Osteoblast (primary cell): Measurements from ENCODE around the gene ACBD5. TPM values are rescaled to one million over a fixed set of nuclear protein-coding genes. Genes with fewer than 3 reads are reported as not detected.
"Not testable (repeated sequence)": the region's sequence is repeated elsewhere in the genome, so short reads cannot be mapped to it uniquely, and the experiment has no call there.

ENCODE experiments used
- DNase-seq: peaks from one replicate; pipeline ENCODE4 v3.0.0; 2011; ENCODE audit warnings: low spot score, mixed read lengths; ENCODE audit not compliant: insufficient read length; ENCODE audit errors: missing footprints
- H2AFZ ChIP-seq: 2 replicates; pipeline ENCODE4 v1.6.0; 2011; ENCODE audit warnings: mild to moderate bottlenecking, low read length
- H3K27ac ChIP-seq: 2 replicates; pipeline ENCODE4 v1.5.1; 2011; ENCODE audit warnings: mild to moderate bottlenecking, low read depth, low read length, moderate library complexity
- H3K27me3 ChIP-seq: 2 replicates; pipeline ENCODE4 v1.6.0; 2012; ENCODE audit warnings: mild to moderate bottlenecking, control low read depth, inconsistent platforms, low read length, moderate library complexity; ENCODE audit not compliant: insufficient read depth
- H3K36me3 ChIP-seq: 2 replicates; pipeline ENCODE4 v1.5.1; 2011; ENCODE audit warnings: mild to moderate bottlenecking, low read length, control low read depth, moderate library complexity; ENCODE audit not compliant: insufficient read depth
- H3K4me1 ChIP-seq: 2 replicates; pipeline ENCODE4 v1.5.1; 2011; ENCODE audit warnings: mild to moderate bottlenecking, low read length, control low read depth, moderate library complexity; ENCODE audit not compliant: insufficient read depth
- H3K4me2 ChIP-seq: 2 replicates; pipeline ENCODE4 v1.6.0; 2011; ENCODE audit warnings: mild to moderate bottlenecking, low read length; ENCODE audit not compliant: insufficient read depth
- H3K4me3 ChIP-seq: fragments of 200-600 bp; sonication (generic); 3 replicates; pipeline ENCODE4 v1.5.1; 2012; ENCODE audit warnings: mild to moderate bottlenecking, low read length, inconsistent platforms; ENCODE audit not compliant: insufficient read depth
- H3K79me2 ChIP-seq: 2 replicates; pipeline ENCODE4 v1.6.0; 2012; ENCODE audit warnings: mild to moderate bottlenecking, low read length, control low read depth, inconsistent platforms; ENCODE audit not compliant: insufficient read depth
- H3K9me3 ChIP-seq: 2 replicates; pipeline ENCODE4 v1.5.1; 2011; ENCODE audit warnings: low read depth, low read length, control low read depth
- H4K20me1 ChIP-seq: 2 replicates; pipeline ENCODE4 v1.6.0; 2012; ENCODE audit warnings: mild to moderate bottlenecking, low read length, control low read depth; ENCODE audit not compliant: insufficient read depth
- CTCF ChIP-seq: IDR thresholded peaks from 2 replicates; pipeline ENCODE4 v1.5.1; 2011; ENCODE audit warnings: mild to moderate bottlenecking, low read depth, low read length, moderate library complexity; ENCODE audit errors: extremely low read depth
- total RNA-seq: library from RNA; depleted of rRNA; stranded (reverse); fragments of >200 nt; gene quantifications from 2 replicates; pipeline ENCODE4 v1.2.3, GENCODE V29; 2012

The ACBD5 gene
- total RNA-seq = 23.2 and 25.3 TPM in 2 replicates

DNA sequence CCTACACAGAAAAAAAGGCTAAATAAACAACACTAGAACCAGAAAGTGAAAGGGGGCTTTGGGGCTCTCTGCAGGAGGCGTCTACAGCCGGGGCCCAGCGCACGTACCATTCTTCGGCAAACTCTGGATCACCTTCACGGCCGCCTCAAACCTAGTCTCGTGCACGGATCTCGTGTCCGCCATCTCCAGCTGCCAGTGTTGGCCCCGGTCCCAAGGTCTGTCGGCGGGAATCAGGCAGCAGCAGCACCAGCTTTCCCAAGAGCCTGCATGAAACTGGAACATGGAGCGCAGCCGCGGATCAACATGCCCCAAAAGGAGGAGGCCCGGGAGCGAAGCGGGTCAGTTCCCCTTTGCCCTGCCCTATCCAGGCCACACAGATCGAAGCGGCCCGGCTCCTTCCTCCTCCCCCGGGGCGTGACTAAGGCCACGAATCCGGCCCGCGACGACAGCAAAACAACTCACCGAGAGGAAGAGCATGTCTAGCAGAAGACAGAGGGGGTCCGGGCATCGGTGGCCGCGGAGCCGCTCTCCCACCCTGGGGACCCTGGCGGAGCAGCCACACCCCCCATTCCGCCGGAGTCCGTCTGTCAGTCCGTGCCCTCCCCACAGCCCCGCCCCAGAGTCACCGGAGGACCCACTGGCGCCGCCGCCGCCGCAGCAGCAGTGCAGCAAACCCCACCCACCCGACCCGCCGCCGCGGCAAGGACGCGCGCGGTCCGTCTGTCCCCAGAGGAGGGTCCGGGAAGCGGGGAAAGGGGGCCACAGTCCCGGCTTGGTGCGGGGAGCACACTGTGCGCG lies at the start of gene ACBD5:
Gene ACBD5, minus strand, starts transcription at position 586 of the 798 bp plus-strand sequence. Its CDS starts 109 bp downstream, at position 477.
- Histone ChIP-seq H3K27me3 (no peaks in the 10 kb centered on the region), H3K9me3 (no peaks in the 10 kb centered on the region), H2AFZ (peak within 1 kb of the TSS; percentile 97), H3K4me2 (peak within 1 kb of the TSS; percentile 95), H3K36me3 (no peaks in the 10 kb centered on the region), H3K27ac (peak within 1 kb of the TSS; percentile 80), H3K4me3 (peak within 1 kb of the TSS; percentile 80), H4K20me1 (no peaks in the 10 kb centered on the region), H3K4me1 (peaks cover 19% of the 10 kb centered on the region), H3K79me2 (peaks cover 26% of the 10 kb centered on the region)
- no peak for TF ChIP-seq CTCF
- DNase-seq = peak; percentile 94

DNA sequence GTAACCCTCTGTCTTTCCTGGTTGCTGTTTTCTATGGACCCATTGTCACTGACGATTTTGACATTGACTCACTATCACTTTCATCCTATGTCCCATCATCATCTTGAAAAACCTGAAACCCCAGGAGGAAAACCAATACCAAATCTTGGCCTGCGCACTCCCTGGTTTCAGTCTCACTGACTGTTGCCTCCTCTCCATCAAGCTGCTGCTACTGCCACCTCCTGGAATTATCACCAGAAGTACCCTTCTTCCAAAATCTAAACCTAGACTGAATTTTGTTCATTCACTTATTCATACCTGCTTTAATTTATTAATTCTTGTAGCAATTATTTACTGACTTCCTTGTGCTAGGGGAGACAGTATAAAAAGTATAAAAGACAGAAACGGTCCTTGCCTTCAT lies 44.5 kb upstream of the ACBD5 start:
- H3K36me3 ChIP-seq = no peaks in the 10 kb centered on the region
- no peak overlapping the region for H3K27ac ChIP-seq
- H3K27me3 ChIP-seq = no peaks in the 10 kb centered on the region
- no peaks in the 10 kb centered on the region for H4K20me1 ChIP-seq
- H3K79me2 ChIP-seq = no peaks in the 10 kb centered on the region
- no peak overlapping the region for H2AFZ ChIP-seq
- no peaks in the 10 kb centered on the region for H3K4me1 ChIP-seq
- TF ChIP-seq CTCF = peak; percentile 39
- H3K9me3 ChIP-seq = no peaks in the 10 kb centered on the region
- no peak for DNase-seq
- H3K4me3 ChIP-seq = no peak overlapping the region
- H3K4me2 ChIP-seq = no peak overlapping the region

GRCh38 chr10:27276581-27276980 lies 36.0 kb upstream of the ACBD5 start:
- no peak for DNase-seq
- Histone ChIP-seq H3K27ac (no peak overlapping the region), H3K79me2 (no peaks in the 10 kb centered on the region), H3K4me1 (no peaks in the 10 kb centered on the region), H4K20me1 (no peaks in the 10 kb centered on the region), H3K4me3 (no peak overlapping the region), H3K9me3 (no peaks in the 10 kb centered on the region), H2AFZ (no peak overlapping the region), H3K36me3 (no peaks in the 10 kb centered on the region), H3K4me2 (no peak overlapping the region), H3K27me3 (no peaks in the 10 kb centered on the region)
- no peak for TF ChIP-seq CTCF

- not testable (repeated sequence) for H3K36me3 ChIP-seq, H3K79me2 ChIP-seq, DNase-seq, H3K9me3 ChIP-seq, H3K27me3 ChIP-seq, H4K20me1 ChIP-seq, H3K4me1 ChIP-seq, H3K4me3 ChIP-seq, H2AFZ ChIP-seq, H3K27ac ChIP-seq, H3K4me2 ChIP-seq
Observed at GRCh38 chr10:27266025-27266424, 25.4 kb upstream of the ACBD5 start.

- H3K79me2 ChIP-seq, H3K4me1 ChIP-seq, H3K27ac ChIP-seq, H2AFZ ChIP-seq, H3K4me2 ChIP-seq, H4K20me1 ChIP-seq, DNase-seq, H3K9me3 ChIP-seq, H3K4me3 ChIP-seq, H3K36me3 ChIP-seq: not testable (repeated sequence)
- peaks cover 34% of the 10 kb centered on the region for H3K27me3 ChIP-seq
Observed at GRCh38 chr10:27262788-27263187, 22.2 kb upstream of the ACBD5 start.
